AG10803 (cell line): Measurements from ENCODE around the gene DPH6.
A peak's percentile ranks its signal among the peaks of the same experiment; 100 is the strongest.
"Not testable (repeated sequence)": the region's sequence is repeated elsewhere in the genome, so short reads cannot be mapped to it uniquely, and the experiment has no call there.

ENCODE experiments used
- DNase-seq: peaks from one replicate; pipeline ENCODE4 v3.0.0; 2010; ENCODE audit warnings: low read depth
- H3K4me3 ChIP-seq: 2 replicates; pipeline ENCODE4 v1.5.1; 2011; ENCODE audit warnings: mild to moderate bottlenecking, low read length, control low read depth
- TF ChIP-seq, protein P1 (sequence below): conservative IDR thresholded peaks from 2 replicates; pipeline ENCODE4 v1.5.1; 2011; ENCODE audit warnings: mild to moderate bottlenecking, low read length, control low read depth, inconsistent platforms

The DPH6 gene

DNA sequence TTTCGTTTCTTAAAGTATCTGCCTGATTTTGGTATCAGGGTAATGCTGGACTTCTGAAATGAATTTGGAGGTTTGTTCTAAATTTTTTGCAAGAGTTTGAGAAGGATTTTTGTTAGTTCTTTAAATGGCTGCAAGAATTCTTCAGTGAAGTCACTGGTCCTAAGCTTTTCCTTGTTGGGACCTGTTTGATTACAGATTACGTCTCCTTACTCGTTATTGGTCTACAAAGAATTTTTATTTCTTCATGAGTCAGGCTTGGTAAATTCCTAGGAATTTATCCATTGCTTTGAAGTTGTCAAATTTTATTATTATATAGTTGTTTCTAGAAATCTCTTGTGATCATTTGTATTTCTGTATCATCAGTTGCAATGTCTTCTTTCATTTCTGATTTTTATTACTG lies 196.0 kb downstream of the DPH6 start:
- TF ChIP-seq, protein P1, sequence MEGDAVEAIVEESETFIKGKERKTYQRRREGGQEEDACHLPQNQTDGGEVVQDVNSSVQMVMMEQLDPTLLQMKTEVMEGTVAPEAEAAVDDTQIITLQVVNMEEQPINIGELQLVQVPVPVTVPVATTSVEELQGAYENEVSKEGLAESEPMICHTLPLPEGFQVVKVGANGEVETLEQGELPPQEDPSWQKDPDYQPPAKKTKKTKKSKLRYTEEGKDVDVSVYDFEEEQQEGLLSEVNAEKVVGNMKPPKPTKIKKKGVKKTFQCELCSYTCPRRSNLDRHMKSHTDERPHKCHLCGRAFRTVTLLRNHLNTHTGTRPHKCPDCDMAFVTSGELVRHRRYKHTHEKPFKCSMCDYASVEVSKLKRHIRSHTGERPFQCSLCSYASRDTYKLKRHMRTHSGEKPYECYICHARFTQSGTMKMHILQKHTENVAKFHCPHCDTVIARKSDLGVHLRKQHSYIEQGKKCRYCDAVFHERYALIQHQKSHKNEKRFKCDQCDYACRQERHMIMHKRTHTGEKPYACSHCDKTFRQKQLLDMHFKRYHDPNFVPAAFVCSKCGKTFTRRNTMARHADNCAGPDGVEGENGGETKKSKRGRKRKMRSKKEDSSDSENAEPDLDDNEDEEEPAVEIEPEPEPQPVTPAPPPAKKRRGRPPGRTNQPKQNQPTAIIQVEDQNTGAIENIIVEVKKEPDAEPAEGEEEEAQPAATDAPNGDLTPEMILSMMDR = no peak
- H3K4me3 ChIP-seq = no peak overlapping the region
- peak; percentile 18 for DNase-seq

- no peak overlapping the region for H3K4me3 ChIP-seq
- TF ChIP-seq, protein P1 = no peak
- no peak for DNase-seq
Observed at GRCh38 chr15:35330916-35331315, 215.0 kb downstream of the DPH6 start.

DNA sequence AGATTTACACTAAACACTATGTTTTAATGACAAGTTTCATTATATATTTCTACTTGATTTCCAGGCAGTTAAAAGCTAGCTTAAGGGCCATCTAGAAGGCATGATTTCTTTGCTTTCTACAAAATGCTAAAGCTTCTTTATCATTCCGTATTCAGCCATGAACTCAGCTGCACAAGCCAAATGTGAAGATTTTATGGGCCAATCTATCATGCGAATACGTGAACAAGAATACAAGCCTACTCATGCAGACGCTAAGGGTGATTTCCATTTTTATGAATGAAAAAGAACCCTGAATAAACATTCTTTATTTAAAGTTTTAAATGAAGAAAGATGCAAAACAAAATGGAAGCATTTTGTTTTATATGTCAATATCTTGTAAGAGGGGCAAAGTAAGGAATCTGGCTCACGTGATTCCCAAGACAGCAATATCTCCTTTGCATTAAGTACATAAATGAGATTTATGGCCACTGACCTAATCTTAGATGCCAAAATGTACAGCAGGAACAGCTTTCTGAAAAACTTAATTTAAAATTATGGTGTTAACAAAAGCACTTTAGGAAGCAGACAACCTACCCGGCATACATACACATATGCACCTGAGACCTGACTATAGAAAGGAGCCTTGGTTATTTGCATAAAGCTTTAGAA lies 215.8 kb downstream of the DPH6 start:
- H3K4me3 ChIP-seq = no peak overlapping the region
- DNase-seq = no peak
- TF ChIP-seq, protein P1 = no peak

DNA sequence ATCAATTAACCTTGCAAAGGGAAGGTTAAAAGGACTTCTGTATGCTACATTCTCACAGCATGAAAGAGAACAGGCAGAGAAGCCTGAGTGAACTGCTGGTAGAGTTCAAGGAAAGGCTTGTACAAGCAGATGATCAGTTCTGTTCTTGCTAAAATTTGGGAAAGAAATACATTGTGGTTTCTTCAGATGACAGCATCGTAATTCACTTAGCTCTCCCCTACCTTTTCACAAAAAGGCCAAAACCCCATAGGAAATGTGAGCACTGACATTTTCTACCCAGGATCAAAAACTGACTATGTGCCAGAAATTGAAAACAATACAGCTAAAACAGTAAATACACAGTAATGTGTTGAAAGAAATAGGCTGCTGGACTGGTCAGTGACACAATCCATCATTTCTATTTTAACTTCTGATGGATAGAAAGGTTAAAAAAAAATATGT lies 216.4 kb downstream of the DPH6 start:
- DNase-seq = peak; percentile 44
- TF ChIP-seq, protein P1 = no peak
- H3K4me3 ChIP-seq = no peak overlapping the region

- H3K4me3 ChIP-seq, DNase-seq: not testable (repeated sequence)
Observed at GRCh38 chr15:35328836-35329235, 217.1 kb downstream of the DPH6 start.

DNA sequence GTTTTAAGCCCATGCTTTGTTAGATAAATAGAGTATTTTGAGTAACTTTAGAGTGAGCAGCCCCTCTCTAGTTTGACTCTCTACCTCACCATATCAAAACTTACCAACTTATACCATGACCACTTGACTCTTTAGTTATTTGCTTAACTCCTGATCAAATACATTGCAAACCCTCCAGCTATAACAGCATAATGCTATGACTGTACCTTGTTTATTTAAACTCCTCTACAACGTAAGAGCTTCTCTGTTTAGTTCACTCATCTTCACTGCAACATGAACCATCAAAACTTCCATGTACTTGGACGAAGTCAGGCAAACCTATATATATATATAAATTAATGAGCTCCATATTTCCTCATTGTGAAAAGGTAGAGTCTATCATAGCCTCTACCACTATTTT lies 218.2 kb downstream of the DPH6 start:
- H3K4me3 ChIP-seq = no peak overlapping the region
- DNase-seq = no peak
- TF ChIP-seq, protein P1 = no peak

- TF ChIP-seq, protein P1 = no peak
- DNase-seq = no peak
- no peak overlapping the region for H3K4me3 ChIP-seq
Observed at GRCh38 chr15:35325374-35325941, 220.5 kb downstream of the DPH6 start.
